Aorta (tissue), 5 donors: Measurements from ENCODE around the gene VIL1. TPM values are rescaled to one million over a fixed set of nuclear protein-coding genes. Genes with fewer than 3 reads are reported as not detected.
A peak's percentile ranks its signal among the peaks of the same experiment; 100 is the strongest.

Experiments used
- ATAC-seq: fragments of 200-7000 bp; cut with Tn5 transposase; one replicate; pipeline ENCODE4 v1.9.1; 2022; ENCODE audit warnings: moderate library complexity; ENCODE audit not compliant: low FRiP score
- DNase-seq, 2 donors: peaks; one replicate each; pipeline ENCODE4 v3.0.0-alpha.2; 2020
- H3K27ac ChIP-seq, 2 donors: one replicate each; pipeline ENCODE4 v1.5.1; 2013; ENCODE audit warnings: low read length in 2 of 2, mild to moderate bottlenecking in 2 of 2, moderate library complexity in 2 of 2, control low read depth in 1 of 2, inconsistent platforms in 1 of 2, low read depth in 1 of 2
- H3K27me3 ChIP-seq, 2 donors: one replicate each; pipeline ENCODE4 v1.6.1; 2013; ENCODE audit warnings: control low read depth in 1 of 2, low read length in 1 of 2, mild to moderate bottlenecking in 1 of 2, moderate library complexity in 1 of 2; ENCODE audit not compliant: insufficient read depth in 2 of 2, control insufficient read depth in 1 of 2
- H3K36me3 ChIP-seq, 2 donors: one replicate each; pipeline ENCODE4 v1.6.1; 2013; ENCODE audit warnings: control low read depth in 1 of 2, low read length in 1 of 2, mild to moderate bottlenecking in 1 of 2; ENCODE audit not compliant: insufficient read depth in 2 of 2, control insufficient read depth in 1 of 2
- H3K4me1 ChIP-seq, 2 donors: one replicate each; pipeline ENCODE4 v1.6.1; 2013; ENCODE audit warnings: low read length in 2 of 2, control low read depth in 1 of 2, mild to moderate bottlenecking in 1 of 2, moderate library complexity in 1 of 2; ENCODE audit not compliant: insufficient read depth in 2 of 2, control insufficient read depth in 1 of 2
- H3K4me3 ChIP-seq, 2 donors: one replicate each; pipeline ENCODE4 v1.5.1; 2013; ENCODE audit warnings: low read length in 2 of 2, control low read depth in 1 of 2, mild to moderate bottlenecking in 1 of 2
- H3K9me3 ChIP-seq: one replicate; pipeline ENCODE4 v1.6.1; 2013; ENCODE audit warnings: mild to moderate bottlenecking, low read length; ENCODE audit not compliant: control insufficient read depth
- WGBS, 2 donors: extraction: QIAGEN DNeasy Blood & Tissue Kit; methylation state at CpG; one replicate each; pipeline ENCODE4 v1.1.7; 2013; 5-methylcytosine and 5-hydroxymethylcytosine counted together
- intact Hi-C, 2 donors: fragments of 100-400 bp; cut with DNase I; formaldehyde crosslinking; loops; one replicate each; pipeline versions ENCODE4 v1.14.2 to v1.15.0; 2022
- polyA plus RNA-seq, 2 donors: library from polyadenylated mRNA; stranded (reverse); fragments of 200-250 nt; gene quantifications; one replicate each; pipeline ENCODE4 v1.2.3, GENCODE V29; 2013
- total RNA-seq, 2 donors: library from RNA; stranded (reverse); fragmentation: NEBNext Ultra II Directional; extraction: Animal tissue kit (Norgen Biotek cat#: 25700); gene quantifications; one replicate each; pipeline ENCODE4 v1.2.1, GENCODE V29; 2021
- donor health status: healthy with polysubstance abuse.
- donor health status: Bipolar disorder and iron deficiency.
- donor health status: DM: no; HTN: no; CAD: no.
- donor health status: DM: no; HTN: no; CAD: no.
- donor health status: DM: yes; HTN: yes; CAD: no.

The VIL1 gene
- total and polyA plus RNA-seq, 4 donors, result 0.65 to 40.3 (median 1.1) TPM; not detected in 1

DNA sequence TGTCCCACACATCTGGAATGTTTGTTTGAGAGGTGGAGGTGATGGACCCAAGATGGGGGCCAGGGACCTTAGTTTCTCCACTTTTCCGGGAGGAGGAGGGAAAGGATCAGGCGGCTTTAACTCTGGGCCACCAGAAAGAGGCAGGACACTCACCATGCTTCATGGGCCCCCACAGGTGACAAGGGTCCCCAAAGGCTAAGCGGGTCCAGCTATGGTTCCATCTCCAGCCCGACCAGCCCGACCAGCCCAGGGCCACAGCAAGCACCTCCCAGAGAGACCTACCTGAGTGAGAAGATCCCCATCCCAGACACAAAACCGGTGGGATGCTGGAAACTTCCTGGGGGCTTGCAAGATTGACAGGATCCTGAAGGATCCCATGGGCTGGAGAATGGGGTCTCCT, 36.1 kb upstream of the VIL1 start:
- no peak overlapping the region for H3K27ac ChIP-seq
- H3K4me1 ChIP-seq, result no peaks in the 10 kb centered on the region
- intact Hi-C loops, result no loop called here
- H3K27me3 ChIP-seq, result no peaks in the 10 kb centered on the region
- 94 to 97% methylated on average over 6 of the region's 6 CpGs for WGBS, 2 donors
- H3K4me3 ChIP-seq, result no peak overlapping the region
- DNase-seq, result no peak
- no peaks in the 10 kb centered on the region for H3K9me3 ChIP-seq
- no peak for ATAC-seq
- H3K36me3 ChIP-seq, result no peaks in the 10 kb centered on the region

GRCh38 chr2:218383892-218384519, 34.9 kb upstream of the VIL1 start:
- DNase-seq (peak in 1 of 2 donors; percentile 51), ATAC-seq (no peak)
- Histone ChIP-seq H3K4me3 (no peak overlapping the region), H3K9me3 (no peaks in the 10 kb centered on the region), H3K27me3 (no peaks in the 10 kb centered on the region), H3K4me1 (no peaks in the 10 kb centered on the region), H3K36me3 (no peaks in the 10 kb centered on the region), H3K27ac (no peak overlapping the region)
- intact Hi-C loops, result no loop called here
- 89 to 90% methylated on average over 10 of the region's 10 CpGs for WGBS, 2 donors

DNA sequence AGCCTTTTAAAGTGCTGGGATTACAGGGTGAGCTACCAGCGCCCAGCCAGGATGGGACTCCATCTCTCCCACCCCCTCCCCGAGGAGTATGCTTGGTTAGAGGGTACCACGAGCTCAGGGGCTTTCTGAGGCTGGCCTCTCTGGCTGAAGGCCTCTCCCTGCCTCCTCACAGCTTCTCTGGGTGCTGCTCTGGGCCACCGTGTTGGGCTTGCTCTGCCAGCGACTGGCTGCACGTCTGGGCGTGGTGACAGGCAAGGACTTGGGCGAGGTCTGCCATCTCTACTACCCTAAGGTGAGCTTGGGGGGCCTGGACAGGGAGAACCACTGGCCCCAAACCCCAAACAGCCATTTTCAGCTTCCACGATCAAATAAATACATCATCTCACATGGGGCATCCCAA, 33.9 kb upstream of the VIL1 start:
- 87 to 88% methylated on average over 9 of the region's 9 CpGs for WGBS, 2 donors
- H3K4me3 ChIP-seq, result no peak overlapping the region

DNA sequence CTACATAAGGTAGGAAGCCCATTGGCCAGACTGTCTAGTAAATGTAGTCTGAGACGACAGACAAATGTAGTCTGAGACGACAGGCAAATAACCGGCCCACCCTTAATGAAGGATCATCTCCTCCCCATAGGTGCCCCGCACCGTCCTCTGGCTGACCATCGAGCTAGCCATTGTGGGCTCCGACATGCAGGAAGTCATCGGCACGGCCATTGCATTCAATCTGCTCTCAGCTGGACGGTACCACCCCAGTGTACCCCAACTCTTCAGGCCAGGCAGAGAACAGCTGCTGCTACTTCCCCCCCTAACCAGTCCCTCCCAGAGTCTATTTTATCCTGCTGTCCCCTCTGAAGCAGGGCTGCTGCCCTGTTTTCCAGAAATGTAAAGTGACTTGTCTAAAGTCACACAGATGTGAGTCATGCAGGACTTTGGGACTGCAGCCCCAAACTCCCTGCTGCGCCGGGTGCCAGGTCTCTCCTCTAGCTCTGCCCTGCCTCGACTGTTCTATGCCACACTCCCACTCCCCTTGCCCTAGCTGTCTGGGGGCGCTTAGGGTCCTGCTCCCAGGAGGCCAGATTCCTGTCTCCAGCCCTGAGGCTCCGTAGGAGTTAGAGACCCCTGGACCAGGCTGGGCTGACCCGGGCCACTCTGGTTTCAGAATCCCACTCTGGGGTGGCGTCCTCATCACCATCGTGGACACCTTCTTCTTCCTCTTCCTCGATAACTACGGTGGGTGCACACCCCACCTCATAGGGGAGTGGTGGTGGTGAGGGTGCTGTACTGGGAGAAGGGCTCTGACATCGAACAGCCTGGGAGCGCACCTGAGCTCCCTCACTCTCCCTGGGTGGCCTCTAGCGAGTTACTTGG, 32.2 kb upstream of the VIL1 start:
- ATAC-seq (peak; percentile 4), DNase-seq (no peak)
- Histone ChIP-seq H3K4me3 (no peak overlapping the region), H3K27ac (no peak overlapping the region), H3K4me1 (no peaks in the 10 kb centered on the region), H3K36me3 (no peaks in the 10 kb centered on the region), H3K27me3 (no peaks in the 10 kb centered on the region), H3K9me3 (no peaks in the 10 kb centered on the region)
- WGBS, 2 donors, result 87 to 89% methylated on average over 23 of the region's 23 CpGs
- intact Hi-C loops, result no loop called here

More for the DNA sequence above, 33.9 kb upstream of the VIL1 start:
- DNase-seq (no peak), ATAC-seq (no peak)
- no peaks in the 10 kb centered on the region for H3K9me3 ChIP-seq
- H3K36me3 ChIP-seq, result no peaks in the 10 kb centered on the region
- H3K27ac ChIP-seq, result no peak overlapping the region
- H3K27me3 ChIP-seq, result no peaks in the 10 kb centered on the region
- intact Hi-C loops, result no loop called here
- H3K4me1 ChIP-seq, result no peaks in the 10 kb centered on the region

- WGBS, 2 donors, result 19 to 22% methylated on average over 36 to 38 of the region's 38 CpGs
- DNase-seq (peak; percentile 67 to 87), ATAC-seq (peak; percentile 81)
- Histone ChIP-seq H3K4me3 (no peak overlapping the region), H3K27me3 (no peaks in the 10 kb centered on the region), H3K36me3 (no peaks in the 10 kb centered on the region), H3K27ac (no peak overlapping the region), H3K4me1 (no peaks in the 10 kb centered on the region), H3K9me3 (no peaks in the 10 kb centered on the region)
- intact Hi-C loops, result no loop called here
These were observed 31.3 kb upstream of the VIL1 start for GRCh38 chr2:218387369-218388194.

GRCh38 chr2:218389333-218390150, 29.4 kb upstream of the VIL1 start:
- ATAC-seq (no peak), DNase-seq (no peak)
- no peaks in the 10 kb centered on the region for H3K4me1 ChIP-seq
- H3K27ac ChIP-seq, result no peak overlapping the region
- no peak overlapping the region for H3K4me3 ChIP-seq
- H3K27me3 ChIP-seq, result no peaks in the 10 kb centered on the region
- WGBS, 2 donors, result 95 to 96% methylated on average over 17 of the region's 17 CpGs
- H3K9me3 ChIP-seq, result no peaks in the 10 kb centered on the region
- intact Hi-C loops, result loop anchor here in 1 of 2 donors (10.0 kb wide), 1 partner anchor 205 kb away; no protein-coding TSS in a partner anchor
- no peaks in the 10 kb centered on the region for H3K36me3 ChIP-seq

GRCh38 chr2:218391202-218391601, 27.7 kb upstream of the VIL1 start:
- Histone ChIP-seq H3K36me3 (no peaks in the 10 kb centered on the region), H3K9me3 (no peaks in the 10 kb centered on the region), H3K4me1 (no peaks in the 10 kb centered on the region), H3K27ac (no peak overlapping the region), H3K27me3 (no peaks in the 10 kb centered on the region), H3K4me3 (no peak overlapping the region)
- intact Hi-C loops, result loop anchor here in 1 of 2 donors (10.0 kb wide), 1 partner anchor 206 kb away; no protein-coding TSS in a partner anchor
- WGBS, 2 donors, result 96% methylated on average over 23 of the region's 23 CpGs
- ATAC-seq (no peak), DNase-seq (no peak)

DNA sequence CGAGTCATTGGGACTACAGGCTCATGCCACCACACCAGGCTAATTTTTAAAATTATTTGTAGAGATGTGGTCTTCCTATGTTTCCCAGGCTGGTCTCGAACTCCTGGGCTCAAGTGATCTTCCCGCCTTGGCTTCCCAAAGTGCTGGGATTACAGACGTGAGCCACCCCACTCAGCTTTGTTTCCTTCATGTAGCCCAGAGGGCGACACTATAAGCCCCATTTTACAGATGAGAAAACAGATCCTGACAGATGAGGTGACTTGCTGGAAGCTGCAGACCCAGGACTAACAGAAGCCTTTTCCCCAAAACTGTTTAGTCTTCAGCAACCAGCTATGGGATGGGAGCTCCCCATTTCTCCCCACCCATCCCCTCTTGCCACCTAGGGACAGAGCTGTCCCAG, 26.5 kb upstream of the VIL1 start:
- intact Hi-C loops, result loop anchor here in 1 of 2 donors (10.0 kb wide), 1 partner anchor 208 kb away; no protein-coding TSS in a partner anchor
- no peak for DNase-seq
- H3K4me3 ChIP-seq, result no peak overlapping the region
- H3K27me3 ChIP-seq, result no peaks in the 10 kb centered on the region
- no peak for ATAC-seq
- no peaks in the 10 kb centered on the region for H3K9me3 ChIP-seq
- no peaks in the 10 kb centered on the region for H3K4me1 ChIP-seq
- WGBS, 2 donors, result 92 to 93% methylated on average over 5 of the region's 5 CpGs
- H3K27ac ChIP-seq, result no peak overlapping the region
- H3K36me3 ChIP-seq, result no peaks in the 10 kb centered on the region
